ENCODE results near the gene C2CD2. TPM values are rescaled to one million over a fixed set of nuclear protein-coding genes. Genes with fewer than 3 reads are reported as not detected.

C2CD2 gene
- total and polyA plus RNA-seq, 2 experiments from 2014 or later, result 8.7 to 12.4 TPM

- DNase-seq (ENCODE audit: low read depth in 1 of 2, low spot score in 1 of 2), result no peak
- Histone ChIP-seq H3K27me3 (no peaks in the 10 kb centered on the region), H3K4me3 (no peak overlapping the region), H3K9me3 (ENCODE audit: low read depth) (no peaks in the 10 kb centered on the region), H3K4me1 (ENCODE audit: low read depth) (no peaks in the 10 kb centered on the region), H3K27ac (no peak overlapping the region), H3K36me3 (peaks cover 17% of the 10 kb centered on the region)
- no peak for TF ChIP-seq CTCF (IDR thresholded peaks at IDR 0.05; ENCODE audit: low read depth, low read length)
Observed at GRCh38 chr21:41989698-41990097, 35.9 kb upstream of the C2CD2 start.

- TF ChIP-seq CTCF (IDR thresholded peaks at IDR 0.05; ENCODE audit: low read depth, low read length), result no peak
- no peak for DNase-seq (ENCODE audit: low read depth in 1 of 2, low spot score in 1 of 2)
- no peaks in the 10 kb centered on the region for H3K9me3 ChIP-seq (ENCODE audit: low read depth)
- H3K4me3 ChIP-seq, result no peak overlapping the region
- H3K36me3 ChIP-seq, result peaks cover 7% of the 10 kb centered on the region
- H3K4me1 ChIP-seq (ENCODE audit: low read depth), result no peaks in the 10 kb centered on the region
- H3K27ac ChIP-seq, result no peak overlapping the region
- H3K27me3 ChIP-seq, result no peaks in the 10 kb centered on the region
Observed at GRCh38 chr21:41987310-41987709, 33.5 kb upstream of the C2CD2 start.

GRCh38 chr21:41985662-41986416 is 32.0 kb upstream of the C2CD2 start:
- no peak overlapping the region for H3K4me3 ChIP-seq
- H3K36me3 ChIP-seq, result peaks cover 3% of the 10 kb centered on the region
- H3K4me1 ChIP-seq (ENCODE audit: low read depth), result no peaks in the 10 kb centered on the region
- H3K9me3 ChIP-seq (ENCODE audit: low read depth), result no peaks in the 10 kb centered on the region
- no peak overlapping the region for H3K27ac ChIP-seq
- H3K27me3 ChIP-seq, result no peaks in the 10 kb centered on the region
- TF ChIP-seq CTCF (IDR thresholded peaks at IDR 0.05; ENCODE audit: low read depth, low read length), result no peak
- DNase-seq (ENCODE audit: low read depth in 1 of 2, low spot score in 1 of 2), result no peak

- Histone ChIP-seq H3K27me3 (no peaks in the 10 kb centered on the region), H3K9me3 (ENCODE audit: low read depth) (no peaks in the 10 kb centered on the region), H3K36me3 (no peaks in the 10 kb centered on the region), H3K27ac (no peak overlapping the region), H3K4me1 (ENCODE audit: low read depth) (no peaks in the 10 kb centered on the region), H3K4me3 (no peak overlapping the region)
- no peak for DNase-seq (ENCODE audit: low read depth in 1 of 2, low spot score in 1 of 2)
- TF ChIP-seq CTCF (IDR thresholded peaks at IDR 0.05; ENCODE audit: low read depth, low read length), result no peak
Observed at GRCh38 chr21:41983229-41983628, 29.4 kb upstream of the C2CD2 start.

GRCh38 chr21:41980561-41980960 is 26.7 kb upstream of the C2CD2 start:
- Histone ChIP-seq H3K4me1 (ENCODE audit: low read depth) (no peaks in the 10 kb centered on the region), H3K36me3 (no peaks in the 10 kb centered on the region), H3K9me3 (ENCODE audit: low read depth) (no peaks in the 10 kb centered on the region), H3K27me3 (no peaks in the 10 kb centered on the region), H3K4me3 (no peak overlapping the region), H3K27ac (no peak overlapping the region)
- no peak for TF ChIP-seq CTCF (IDR thresholded peaks at IDR 0.05; ENCODE audit: low read depth, low read length)
- DNase-seq (ENCODE audit: low read depth in 1 of 2, low spot score in 1 of 2), result no peak

Data from cardiac muscle cell (in vitro differentiated cells and primary cell).